HG02571 (cell line): Measurements from ENCODE around the gene EVX1.

Experiments used
- ATAC-seq: cut with Tn5 transposase; IDR thresholded peaks from one replicate; pipeline ENCODE4 v1.9.1; 2021; ENCODE audit warnings: mild to moderate bottlenecking, moderate library complexity; ENCODE audit not compliant: unreplicated experiment

EVX1 gene

GRCh38 chr7:27224983-27225934 is 17.3 kb upstream of the EVX1 start:
- ATAC-seq, result no peak

- ATAC-seq, result no peak
Observed at GRCh38 chr7:27229448-27229847, 13.2 kb upstream of the EVX1 start.

- no peak for ATAC-seq
Observed at GRCh38 chr7:27235387-27236311, 7.0 kb upstream of the EVX1 start.

GRCh38 chr7:27237735-27238334 is 4.8 kb upstream of the EVX1 start:
- ATAC-seq, result no peak

- ATAC-seq, result no peak
Observed at GRCh38 chr7:27238979-27239386, 3.6 kb upstream of the EVX1 start.

GRCh38 chr7:27239387-27240014 is 3.1 kb upstream of the EVX1 start:
- ATAC-seq, result no peak

- ATAC-seq, result no peak
Observed at GRCh38 chr7:27240015-27240731, 2.4 kb upstream of the EVX1 start.

- no peak for ATAC-seq
Observed at GRCh38 chr7:27241189-27242056, 1.2 kb upstream of the EVX1 start.

- no peak for ATAC-seq
Observed at GRCh38 chr7:27242154-27242553, 448 bp upstream of the EVX1 start.

GRCh38 chr7:27243340-27244163 is 950 bp downstream of the EVX1 start:
- no peak for ATAC-seq

- no peak for ATAC-seq
Observed at GRCh38 chr7:27244488-27245123, 2.0 kb downstream of the EVX1 start.

GRCh38 chr7:27245124-27245797 is 2.7 kb downstream of the EVX1 start:
- ATAC-seq, result no peak

GRCh38 chr7:27245798-27246691 is 3.4 kb downstream of the EVX1 start:
- no peak for ATAC-seq

- no peak for ATAC-seq
Observed at GRCh38 chr7:27247000-27247399, 4.4 kb downstream of the EVX1 start.

GRCh38 chr7:27247452-27248426 is 5.1 kb downstream of the EVX1 start:
- no peak for ATAC-seq
